ENCODE data around the gene CCL4. TPM values are rescaled to one million over a fixed set of nuclear protein-coding genes. Genes with fewer than 3 reads are reported as not detected.
A peak's percentile ranks its signal among the peaks of the same experiment; 100 is the strongest.

The CCL4 gene
- total RNA-seq, 3 donors from 2014 or later (not counting 1 experiment from before 2014, with no cell fraction given), result 360 to 532 (median 476) TPM

GRCh38 chr17:36135465-36135864 lies 31.8 kb downstream of the CCL4 start:
- WGBS (ENCODE audit: insufficient coverage), result 75% methylated on average over 3 of the region's 4 CpGs
- intact Hi-C loops (cut with micrococcal nuclease), result no loop called here

GRCh38 chr17:36136036-36136435 lies 32.4 kb downstream of the CCL4 start:
- WGBS (ENCODE audit: insufficient coverage), result 64% methylated on average over 1 of the region's 1 CpG
- no peak overlapping the region for H3K27ac ChIP-seq (ENCODE audit: low read length)
- ATAC-seq, result no peak
- no peak for DNase-seq
- TF ChIP-seq CTCF (IDR thresholded peaks at IDR 0.05), result no peak
- intact Hi-C loops (cut with micrococcal nuclease), result no loop called here
- H3K36me3 ChIP-seq (ENCODE audit: control insufficient read depth, insufficient read depth, low read length), result peaks cover 3% of the 10 kb centered on the region
- Mint-ChIP-seq H3K4me1 (peaks cover 34 to 63% of the 10 kb centered on the region in 2 donors), H3K9me3 (no peaks in the 10 kb centered on the region), H3K36me3 (peaks cover 34% of the 10 kb centered on the region), H3K4me3 (no peak overlapping the region), H3K27ac (peak overlapping the region in 1 of 2 donors; percentile 29), H3K27me3 (ENCODE audit: low read depth in 2 of 2) (peaks cover 0 to 2% of the 10 kb centered on the region in 2 donors)
- H3K27me3 ChIP-seq (ENCODE audit: control insufficient read depth, insufficient read depth, low read length), result no peaks in the 10 kb centered on the region
- no peak overlapping the region for H3K4me3 ChIP-seq (ENCODE audit: low read length)
- no peaks in the 10 kb centered on the region for H3K4me1 ChIP-seq (ENCODE audit: control insufficient read depth, insufficient read depth, low read length)
- no peaks in the 10 kb centered on the region for H3K9me3 ChIP-seq (ENCODE audit: control insufficient read depth, insufficient read depth, low read length)

More at GRCh38 chr17:36135465-36135864, 31.8 kb downstream of the CCL4 start:
- Histone ChIP-seq H3K4me3 (ENCODE audit: low read length) (no peak overlapping the region), H3K9me3 (ENCODE audit: control insufficient read depth, insufficient read depth, low read length) (no peaks in the 10 kb centered on the region), H3K27ac (ENCODE audit: low read length) (no peak overlapping the region), H3K36me3 (ENCODE audit: control insufficient read depth, insufficient read depth, low read length) (peaks cover 3% of the 10 kb centered on the region), H3K27me3 (ENCODE audit: control insufficient read depth, insufficient read depth, low read length) (no peaks in the 10 kb centered on the region), H3K4me1 (ENCODE audit: control insufficient read depth, insufficient read depth, low read length) (no peaks in the 10 kb centered on the region)
- Mint-ChIP-seq H3K27ac (peak overlapping the region in 1 of 2 donors; percentile 29), H3K9me3 (no peaks in the 10 kb centered on the region), H3K27me3 (ENCODE audit: low read depth in 2 of 2) (peaks cover 0 to 2% of the 10 kb centered on the region in 2 donors), H3K4me3 (no peak overlapping the region), H3K36me3 (peaks cover 34% of the 10 kb centered on the region), H3K4me1 (peaks cover 30 to 58% of the 10 kb centered on the region in 2 donors)
- no peak for TF ChIP-seq CTCF (IDR thresholded peaks at IDR 0.05)
- DNase-seq (no peak), ATAC-seq (no peak)

GRCh38 chr17:36136439-36136838 lies 32.8 kb downstream of the CCL4 start:
- Histone ChIP-seq H3K9me3 (ENCODE audit: control insufficient read depth, insufficient read depth, low read length) (no peaks in the 10 kb centered on the region), H3K27me3 (ENCODE audit: control insufficient read depth, insufficient read depth, low read length) (no peaks in the 10 kb centered on the region), H3K36me3 (ENCODE audit: control insufficient read depth, insufficient read depth, low read length) (peaks cover 3% of the 10 kb centered on the region), H3K27ac (ENCODE audit: low read length) (no peak overlapping the region), H3K4me3 (ENCODE audit: low read length) (no peak overlapping the region), H3K4me1 (ENCODE audit: control insufficient read depth, insufficient read depth, low read length) (no peaks in the 10 kb centered on the region)
- Mint-ChIP-seq H3K9me3 (no peaks in the 10 kb centered on the region), H3K4me3 (no peak overlapping the region), H3K36me3 (peaks cover 34% of the 10 kb centered on the region), H3K27ac (peak overlapping the region in 1 of 2 donors; percentile 29), H3K27me3 (ENCODE audit: low read depth in 2 of 2) (peaks cover 0 to 2% of the 10 kb centered on the region in 2 donors), H3K4me1 (peaks cover 38 to 65% of the 10 kb centered on the region in 2 donors)
- ATAC-seq, result no peak
- TF ChIP-seq CTCF (IDR thresholded peaks at IDR 0.05), result no peak
- WGBS (ENCODE audit: insufficient coverage), result 100% methylated on average over 1 of the region's 1 CpG
- no peak for DNase-seq
- intact Hi-C loops (cut with micrococcal nuclease), result no loop called here

- ATAC-seq (no peak), DNase-seq (no peak)
- no peaks in the 10 kb centered on the region for H3K36me3 Mint-ChIP-seq
- Histone ChIP-seq H3K9me3 (ENCODE audit: control insufficient read depth, insufficient read depth, low read length) (no peaks in the 10 kb centered on the region), H3K36me3 (ENCODE audit: control insufficient read depth, insufficient read depth, low read length) (no peaks in the 10 kb centered on the region), H3K4me1 (ENCODE audit: control insufficient read depth, insufficient read depth, low read length) (peaks cover 13% of the 10 kb centered on the region), H3K27me3 (ENCODE audit: control insufficient read depth, insufficient read depth, low read length) (no peaks in the 10 kb centered on the region), H3K27ac (ENCODE audit: low read length) (no peak overlapping the region), H3K4me3 (ENCODE audit: low read length) (no peak overlapping the region)
- intact Hi-C loops (cut with micrococcal nuclease), result no loop called here
- peak overlapping the region; percentile 30 to 35 for H3K27ac Mint-ChIP-seq
- H3K27me3 Mint-ChIP-seq (ENCODE audit: low read depth in 2 of 2), result no peaks in the 10 kb centered on the region
- H3K4me3 Mint-ChIP-seq, result no peak overlapping the region
- no peaks in the 10 kb centered on the region for H3K9me3 Mint-ChIP-seq
- TF ChIP-seq CTCF (IDR thresholded peaks at IDR 0.05), result no peak
- peaks cover 69 to 74% of the 10 kb centered on the region in 2 donors for H3K4me1 Mint-ChIP-seq
Measured at GRCh38 chr17:36142235-36142634, 38.6 kb downstream of the CCL4 start.
